IPS-NIHi11 (cell line): Measurements from ENCODE around the gene PRSS27.
A peak's percentile ranks its signal among the peaks of the same experiment; 100 is the strongest.
"Not testable (repeated sequence)": the region's sequence is repeated elsewhere in the genome, so short reads cannot be mapped to it uniquely, and the experiment has no call there.

Source experiments
- DNase-seq: peaks from one replicate; pipeline ENCODE4 v3.0.0; 2012; ENCODE audit warnings: mixed read lengths, low spot score

The PRSS27 gene

GRCh38 chr16:2724816-2725348 lies 4.9 kb upstream of the PRSS27 start:
- DNase-seq: no peak

GRCh38 chr16:2724088-2724676 lies 4.2 kb upstream of the PRSS27 start:
- no peak for DNase-seq

GRCh38 chr16:2721634-2722173 lies 1.7 kb upstream of the PRSS27 start:
- not testable (repeated sequence) for DNase-seq

- DNase-seq: peak; percentile 96
These were observed 952 bp upstream of the PRSS27 start for GRCh38 chr16:2720719-2721633.

GRCh38 chr16:2719328-2720063 lies 528 bp downstream of the PRSS27 start:
- DNase-seq: no peak

- DNase-seq: no peak
These were observed 2.4 kb downstream of the PRSS27 start for GRCh38 chr16:2717383-2718263.

GRCh38 chr16:2716948-2717347 lies 3.1 kb downstream of the PRSS27 start:
- DNase-seq: peak; percentile 22

GRCh38 chr16:2715966-2716885 lies 3.8 kb downstream of the PRSS27 start:
- no peak for DNase-seq

- DNase-seq: peak; percentile 89
These were observed 4.5 kb downstream of the PRSS27 start for GRCh38 chr16:2715519-2715918.

GRCh38 chr16:2715064-2715463 lies 5.0 kb downstream of the PRSS27 start:
- DNase-seq: peak; percentile 35

- no peak for DNase-seq
These were observed 5.8 kb downstream of the PRSS27 start for GRCh38 chr16:2713985-2714774.

GRCh38 chr16:2713523-2713922 lies 6.5 kb downstream of the PRSS27 start:
- no peak for DNase-seq

GRCh38 chr16:2712546-2712945 lies 7.5 kb downstream of the PRSS27 start:
- DNase-seq: no peak

- no peak for DNase-seq
These were observed 8.0 kb downstream of the PRSS27 start for GRCh38 chr16:2712063-2712441.

- no peak for DNase-seq
These were observed 8.5 kb downstream of the PRSS27 start for GRCh38 chr16:2711370-2712062.

GRCh38 chr16:2710711-2711231 lies 9.3 kb downstream of the PRSS27 start:
- DNase-seq: no peak

- DNase-seq: no peak
These were observed 9.9 kb downstream of the PRSS27 start for GRCh38 chr16:2710021-2710710.

- DNase-seq: no peak
These were observed 10.4 kb downstream of the PRSS27 start for GRCh38 chr16:2709588-2709984.
